Measurements from ENCODE around the gene PARVA. TPM values are rescaled to one million over a fixed set of nuclear protein-coding genes. Genes with fewer than 3 reads are reported as not detected.
A peak's percentile ranks its signal among the peaks of the same experiment; 100 is the strongest.

The PARVA gene
- total and polyA plus RNA-seq, 12 donors, result 20.1 to 84.8 (median 67.0) TPM

DNA sequence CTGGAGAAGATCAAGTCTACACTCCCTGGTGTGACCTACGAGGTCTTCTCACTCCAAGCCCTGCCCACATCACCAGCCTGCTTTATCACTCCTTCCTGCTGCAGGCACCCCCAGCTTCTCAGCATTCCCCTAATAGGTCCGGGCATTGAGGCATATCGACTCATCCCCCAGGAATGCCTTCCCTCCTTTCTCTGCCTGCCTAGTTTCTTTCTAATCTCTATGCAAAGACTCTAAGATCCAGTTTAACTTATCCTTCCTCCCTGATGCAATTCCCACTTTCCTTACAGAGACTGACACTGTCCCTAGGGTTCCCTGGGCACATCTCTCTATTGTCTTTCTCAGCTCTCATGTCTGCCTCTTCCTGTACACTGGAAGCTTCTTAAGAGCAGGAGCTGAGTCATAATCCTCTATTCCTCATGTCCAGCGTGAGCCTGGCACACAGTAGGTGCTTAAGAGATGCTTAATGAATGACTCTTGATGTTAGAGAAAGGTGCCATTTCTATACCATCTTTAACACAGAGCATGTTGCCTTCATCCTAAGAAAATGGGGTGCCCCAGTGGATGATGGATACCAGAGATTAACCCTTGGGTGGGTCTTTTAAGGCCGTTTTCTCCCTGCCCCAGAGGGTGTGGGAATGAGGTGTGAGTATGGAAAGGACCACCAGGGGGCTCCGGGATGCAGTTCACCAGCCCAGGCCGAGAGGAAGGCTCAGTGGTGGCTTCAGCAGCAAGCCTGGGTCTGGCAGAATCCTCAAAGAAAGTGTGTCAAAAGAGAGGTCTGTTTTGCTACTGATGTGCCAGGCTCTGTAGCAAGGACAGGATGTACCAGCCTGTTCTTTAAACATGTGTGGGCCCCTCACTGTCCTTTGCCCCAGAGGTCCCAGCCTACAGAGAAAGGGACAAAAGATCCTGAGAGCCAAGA is 34.7 kb downstream of the PARVA start:
- WGBS, 2 donors, result 38% methylated on average over 7 of the region's 7 CpGs
- ATAC-seq (peak; percentile 73 to 93 (median 85)), DNase-seq (peak; percentile 57 to 78)
- Histone ChIP-seq H3K4me1 (peaks cover 3 to 79% (median 53%) of the 10 kb centered on the region in 9 donors), H3K4me3 (no peak overlapping the region), H3K27me3 (no peaks in the 10 kb centered on the region), H3K27ac (peak overlapping the region in 4 of 10 donors; percentile 4 to 31 (median 10)), H3K9me3 (no peaks in the 10 kb centered on the region), H3K36me3 (no peaks in the 10 kb centered on the region)
- intact Hi-C loops (cut with DNase I), result loop anchor here in 9 of 10 donors (2.0 to 10.0 kb wide), 14 partner anchors 70 to 483 kb away; partner anchors contain the start of gene TEAD1 (in 4 of the 9)
- peak; percentile 67 to 88 (median 80) for TF ChIP-seq CTCF (IDR thresholded peaks at IDR 0.05)

DNA sequence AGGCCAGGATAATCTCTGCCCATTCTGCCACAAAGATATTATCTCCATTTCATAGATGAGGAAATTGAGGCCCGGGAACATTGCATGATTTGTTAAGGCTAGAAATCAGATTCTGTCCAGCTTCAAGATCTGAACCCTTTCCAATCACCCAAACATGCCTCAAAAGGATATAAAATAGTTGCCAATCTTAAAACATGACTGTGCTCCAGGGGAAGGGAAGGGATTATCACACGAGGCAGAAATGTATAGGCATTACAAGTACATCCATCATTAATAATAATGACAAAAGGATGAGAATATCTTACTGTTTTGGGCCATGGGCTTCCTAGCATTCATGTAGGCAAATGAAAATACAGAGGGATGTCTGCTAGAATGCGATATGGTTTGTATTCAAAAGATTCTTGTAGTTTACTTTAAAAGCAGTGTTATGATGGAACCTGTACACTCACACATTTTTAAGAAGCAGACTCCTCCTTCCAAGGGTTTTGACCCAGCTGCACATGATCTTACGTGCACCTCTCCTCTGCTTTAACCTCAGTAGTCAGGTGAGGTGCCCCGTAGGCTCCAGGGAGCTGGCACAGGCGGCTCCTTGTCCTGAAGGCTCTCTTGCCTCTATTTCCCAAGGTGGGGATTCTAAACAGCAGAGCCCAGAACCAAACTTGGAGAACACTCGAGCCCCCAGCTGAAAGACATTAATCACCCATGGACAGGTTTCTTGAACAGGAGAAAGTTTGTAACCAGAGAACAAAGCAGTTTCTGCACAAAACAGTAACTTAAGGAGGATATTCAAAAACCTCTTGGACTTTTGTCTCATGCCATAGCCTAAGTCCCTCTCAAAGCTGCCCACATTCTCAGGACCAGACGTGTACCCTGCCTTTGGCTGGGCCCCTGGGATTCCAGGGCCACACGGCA is 36.0 kb downstream of the PARVA start:
- 76 to 79% methylated on average over 9 of the region's 9 CpGs for WGBS, 2 donors
- Histone ChIP-seq H3K36me3 (no peaks in the 10 kb centered on the region), H3K9me3 (no peaks in the 10 kb centered on the region), H3K27me3 (no peaks in the 10 kb centered on the region), H3K4me1 (peaks cover 7 to 79% (median 56%) of the 10 kb centered on the region in 9 donors), H3K4me3 (no peak overlapping the region), H3K27ac (peak overlapping the region in 2 of 10 donors; percentile 14 to 43)
- no peak for TF ChIP-seq CTCF (IDR thresholded peaks at IDR 0.05)
- intact Hi-C loops (cut with DNase I), result loop anchor here in 9 of 10 donors (2.0 to 10.0 kb wide), 13 partner anchors 69 to 481 kb away; partner anchors contain the start of gene TEAD1 (in 4 of the 9)
- no peak for DNase-seq
- ATAC-seq, result no peak

- DNase-seq (no peak), ATAC-seq (no peak)
- Histone ChIP-seq H3K4me1 (peaks cover 7 to 76% (median 52%) of the 10 kb centered on the region in 9 donors), H3K27me3 (no peaks in the 10 kb centered on the region), H3K36me3 (no peaks in the 10 kb centered on the region), H3K27ac (no peak overlapping the region), H3K9me3 (no peaks in the 10 kb centered on the region), H3K4me3 (no peak overlapping the region)
- intact Hi-C loops (cut with DNase I), result loop anchor here in 9 of 10 donors (5.0 to 10.0 kb wide), 11 partner anchors 68 to 478 kb away; partner anchors contain the start of gene TEAD1 (in 4 of the 9)
- no peak for TF ChIP-seq CTCF (IDR thresholded peaks at IDR 0.05)
- 87 to 92% methylated on average over 6 of the region's 6 CpGs for WGBS, 2 donors
Observed at GRCh38 chr11:12414611-12415010, 37.2 kb downstream of the PARVA start.
